CD4-positive, alpha-beta T cell treated with Interleukin-4 for 4 hours (primary cell): ENCODE data around the gene BPIFB2.

Source experiments
- DNase-seq: peaks from one replicate; pipeline ENCODE4 v3.0.0-alpha.2; 2020

Gene BPIFB2

GRCh38 chr20:32986331-32986966, 21.1 kb upstream of the BPIFB2 start:
- no peak for DNase-seq

- no peak for DNase-seq
These were observed 20.3 kb upstream of the BPIFB2 start for GRCh38 chr20:32987044-32987825.

GRCh38 chr20:32988008-32988407, 19.5 kb upstream of the BPIFB2 start:
- no peak for DNase-seq

GRCh38 chr20:32989507-32990283, 17.8 kb upstream of the BPIFB2 start:
- no peak for DNase-seq

- no peak for DNase-seq
These were observed 17.1 kb upstream of the BPIFB2 start for GRCh38 chr20:32990426-32990825.

- DNase-seq = no peak
These were observed 16.1 kb upstream of the BPIFB2 start for GRCh38 chr20:32991383-32991782.

- no peak for DNase-seq
These were observed 15.5 kb upstream of the BPIFB2 start for GRCh38 chr20:32991792-32992641.

GRCh38 chr20:32993496-32994050, 13.9 kb upstream of the BPIFB2 start:
- DNase-seq = no peak

GRCh38 chr20:32995802-32996201, 11.7 kb upstream of the BPIFB2 start:
- no peak for DNase-seq

- DNase-seq = no peak
These were observed 10.1 kb upstream of the BPIFB2 start for GRCh38 chr20:32997431-32997830.

GRCh38 chr20:32999603-33000250, 7.8 kb upstream of the BPIFB2 start:
- DNase-seq = no peak

- DNase-seq = no peak
These were observed 6.6 kb upstream of the BPIFB2 start for GRCh38 chr20:33000802-33001466.

- no peak for DNase-seq
These were observed 5.3 kb upstream of the BPIFB2 start for GRCh38 chr20:33002087-33002808.

GRCh38 chr20:33004141-33004751, 3.3 kb upstream of the BPIFB2 start, which contains the start of gene SUN5:
Gene SUN5 (minus strand): TSS chr20:33004433. CDS start chr20:33004340, 93 bp downstream.
- no peak for DNase-seq

- peak; percentile 34 for DNase-seq
These were observed 2.4 kb upstream of the BPIFB2 start for GRCh38 chr20:33005132-33005566.

GRCh38 chr20:33005908-33006775, 1.4 kb upstream of the BPIFB2 start:
- no peak for DNase-seq

- no peak for DNase-seq
These were observed 628 bp upstream of the BPIFB2 start for GRCh38 chr20:33006776-33007375.
